Measurements from ENCODE around the gene BCAP31.

BCAP31 gene

DNA sequence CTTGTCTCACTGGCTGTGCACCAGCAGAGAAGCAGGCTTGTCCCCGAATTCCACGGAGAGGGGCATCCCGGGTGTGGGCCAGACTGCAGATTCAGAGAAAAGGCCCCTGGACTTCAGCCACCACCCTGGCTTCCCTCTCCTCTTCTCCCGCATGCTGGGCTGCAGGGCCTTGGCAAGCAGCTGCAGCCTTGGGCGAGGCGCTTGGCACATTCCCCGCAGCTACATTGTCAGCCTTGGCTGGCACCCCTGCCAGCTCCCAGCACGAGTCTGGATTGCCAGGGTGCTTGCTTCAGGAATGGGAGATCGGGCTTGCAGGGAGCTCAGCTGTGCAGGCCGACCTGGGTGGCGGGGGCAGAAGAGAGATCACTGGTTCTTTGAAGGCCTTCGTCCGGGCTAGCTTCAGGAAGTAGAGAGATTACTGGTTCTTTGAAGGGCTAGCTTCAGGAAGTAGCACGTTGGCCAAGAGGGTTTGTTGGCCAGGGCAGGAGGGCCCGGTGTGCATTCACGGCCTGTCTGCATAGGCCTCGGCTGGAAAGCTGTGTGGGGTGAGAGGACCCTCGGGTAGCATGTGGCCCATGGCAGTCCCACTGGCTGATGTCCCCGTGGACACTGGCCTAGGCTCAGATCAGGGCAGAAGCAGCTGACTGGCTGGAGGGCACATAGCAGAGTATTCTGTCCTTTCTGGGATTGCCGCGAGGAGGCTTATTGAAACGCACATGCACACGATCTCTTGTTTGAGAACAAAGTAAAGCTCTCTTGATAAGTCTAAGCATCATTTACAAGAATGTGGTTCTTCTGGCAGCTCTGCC, 3.1 kb upstream of the BCAP31 start:
- in situ Hi-C loops (cut with HindIII; ENCODE audit: low sequenced_read_pairs), result no loop called here
- TF ChIP-seq, protein P1, sequence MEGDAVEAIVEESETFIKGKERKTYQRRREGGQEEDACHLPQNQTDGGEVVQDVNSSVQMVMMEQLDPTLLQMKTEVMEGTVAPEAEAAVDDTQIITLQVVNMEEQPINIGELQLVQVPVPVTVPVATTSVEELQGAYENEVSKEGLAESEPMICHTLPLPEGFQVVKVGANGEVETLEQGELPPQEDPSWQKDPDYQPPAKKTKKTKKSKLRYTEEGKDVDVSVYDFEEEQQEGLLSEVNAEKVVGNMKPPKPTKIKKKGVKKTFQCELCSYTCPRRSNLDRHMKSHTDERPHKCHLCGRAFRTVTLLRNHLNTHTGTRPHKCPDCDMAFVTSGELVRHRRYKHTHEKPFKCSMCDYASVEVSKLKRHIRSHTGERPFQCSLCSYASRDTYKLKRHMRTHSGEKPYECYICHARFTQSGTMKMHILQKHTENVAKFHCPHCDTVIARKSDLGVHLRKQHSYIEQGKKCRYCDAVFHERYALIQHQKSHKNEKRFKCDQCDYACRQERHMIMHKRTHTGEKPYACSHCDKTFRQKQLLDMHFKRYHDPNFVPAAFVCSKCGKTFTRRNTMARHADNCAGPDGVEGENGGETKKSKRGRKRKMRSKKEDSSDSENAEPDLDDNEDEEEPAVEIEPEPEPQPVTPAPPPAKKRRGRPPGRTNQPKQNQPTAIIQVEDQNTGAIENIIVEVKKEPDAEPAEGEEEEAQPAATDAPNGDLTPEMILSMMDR (IDR thresholded peaks at IDR 0.05; ENCODE audit: low read depth, low read length, missing control alignments), result no peak
- H3K4me3 ChIP-seq (ENCODE audit: low read depth, low read length), result peak overlapping the region; percentile 15
- no peak for DNase-seq (ENCODE audit: low read depth)

DNA sequence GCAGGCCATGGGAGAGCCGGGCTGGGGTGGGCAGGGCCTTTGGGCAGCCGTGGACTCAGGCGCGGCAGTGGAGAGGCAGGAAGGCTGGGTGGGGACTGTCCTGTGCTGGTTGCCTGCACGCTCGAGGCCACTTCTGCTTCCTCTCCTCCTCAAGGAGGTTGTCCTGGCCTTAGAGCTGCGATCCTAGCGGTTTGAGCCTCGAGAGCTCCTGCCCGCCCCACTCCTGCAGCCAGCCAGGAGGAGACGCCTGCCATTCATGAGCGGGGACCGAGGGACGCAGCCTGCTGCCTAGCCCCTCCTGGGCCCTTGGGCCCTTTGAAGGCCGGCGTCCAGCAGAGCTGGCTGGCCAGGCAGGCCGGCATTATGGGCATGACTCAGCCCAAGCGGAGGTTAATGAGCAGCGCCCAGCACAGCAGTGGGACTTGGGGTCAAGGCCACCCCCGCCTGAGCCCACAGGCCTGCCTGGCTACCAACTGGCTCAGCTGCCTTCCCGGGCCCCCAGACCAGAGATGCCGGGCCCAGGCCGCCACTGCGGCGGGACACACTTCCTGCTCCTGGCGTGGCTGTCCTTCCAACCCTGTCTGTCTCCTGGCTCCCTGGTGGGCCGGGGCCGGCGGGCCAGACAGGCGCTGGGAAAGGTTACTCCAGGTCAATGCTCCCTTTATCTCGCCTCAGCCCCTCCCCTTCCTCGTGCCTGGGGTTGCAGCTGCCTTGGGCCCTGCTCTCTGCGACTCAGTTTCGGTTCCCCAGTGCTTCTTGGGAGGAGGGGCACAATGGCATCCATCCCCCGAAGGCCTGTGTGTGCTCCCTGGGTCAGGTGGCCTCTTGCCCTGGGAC, 2.3 kb upstream of the BCAP31 start:
- DNase-seq (ENCODE audit: low read depth), result no peak
- in situ Hi-C loops (cut with HindIII; ENCODE audit: low sequenced_read_pairs), result no loop called here
- H3K4me3 ChIP-seq (ENCODE audit: low read depth, low read length), result peak overlapping the region; percentile 15
- TF ChIP-seq, protein P1 (IDR thresholded peaks at IDR 0.05; ENCODE audit: low read depth, low read length, missing control alignments), result no peak

DNA sequence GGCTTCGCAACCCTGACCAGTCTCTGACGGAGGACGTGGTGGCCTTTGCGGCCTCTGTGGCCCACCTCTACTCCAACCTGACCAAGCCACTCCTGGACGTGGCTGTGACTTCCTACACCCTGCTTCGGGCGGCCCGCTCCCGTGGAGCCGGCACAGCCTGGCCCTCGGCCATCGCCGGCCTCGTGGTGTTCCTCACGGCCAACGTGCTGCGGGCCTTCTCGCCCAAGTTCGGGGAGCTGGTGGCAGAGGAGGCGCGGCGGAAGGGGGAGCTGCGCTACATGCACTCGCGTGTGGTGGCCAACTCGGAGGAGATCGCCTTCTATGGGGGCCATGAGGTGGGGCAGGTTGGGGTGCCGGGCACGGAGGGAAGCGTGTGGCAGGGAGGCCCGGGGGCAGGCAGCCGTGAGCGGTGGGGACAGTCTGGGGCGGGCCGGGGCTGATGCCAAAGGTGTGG, 1.7 kb upstream of the BCAP31 start:
- DNase-seq (ENCODE audit: low read depth), result no peak
- TF ChIP-seq, protein P1 (IDR thresholded peaks at IDR 0.05; ENCODE audit: low read depth, low read length, missing control alignments), result no peak
- H3K4me3 ChIP-seq (ENCODE audit: low read depth, low read length), result peak overlapping the region; percentile 15
- in situ Hi-C loops (cut with HindIII; ENCODE audit: low sequenced_read_pairs), result no loop called here

DNA sequence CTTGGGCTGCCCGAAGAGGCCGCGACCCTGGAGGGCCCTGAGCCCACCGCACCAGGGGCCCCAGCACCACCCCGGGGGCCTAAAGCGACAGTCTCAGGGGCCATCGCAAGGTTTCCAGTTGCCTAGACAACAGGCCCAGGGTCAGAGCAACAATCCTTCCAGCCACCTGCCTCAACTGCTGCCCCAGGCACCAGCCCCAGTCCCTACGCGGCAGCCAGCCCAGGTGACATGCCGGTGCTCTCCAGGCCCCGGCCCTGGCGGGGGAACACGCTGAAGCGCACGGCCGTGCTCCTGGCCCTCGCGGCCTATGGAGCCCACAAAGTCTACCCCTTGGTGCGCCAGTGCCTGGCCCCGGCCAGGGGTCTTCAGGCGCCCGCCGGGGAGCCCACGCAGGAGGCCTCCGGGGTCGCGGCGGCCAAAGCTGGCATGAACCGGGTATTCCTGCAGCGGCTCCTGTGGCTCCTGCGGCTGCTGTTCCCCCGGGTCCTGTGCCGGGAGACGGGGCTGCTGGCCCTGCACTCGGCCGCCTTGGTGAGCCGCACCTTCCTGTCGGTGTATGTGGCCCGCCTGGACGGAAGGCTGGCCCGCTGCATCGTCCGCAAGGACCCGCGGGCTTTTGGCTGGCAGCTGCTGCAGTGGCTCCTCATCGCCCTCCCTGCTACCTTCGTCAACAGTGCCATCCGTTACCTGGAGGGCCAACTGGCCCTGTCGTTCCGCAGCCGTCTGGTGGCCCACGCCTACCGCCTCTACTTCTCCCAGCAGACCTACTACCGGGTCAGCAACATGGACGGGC, 1.0 kb upstream of the BCAP31 start:
- peak overlapping the region; percentile 61 for H3K4me3 ChIP-seq (ENCODE audit: low read depth, low read length)

DNA sequence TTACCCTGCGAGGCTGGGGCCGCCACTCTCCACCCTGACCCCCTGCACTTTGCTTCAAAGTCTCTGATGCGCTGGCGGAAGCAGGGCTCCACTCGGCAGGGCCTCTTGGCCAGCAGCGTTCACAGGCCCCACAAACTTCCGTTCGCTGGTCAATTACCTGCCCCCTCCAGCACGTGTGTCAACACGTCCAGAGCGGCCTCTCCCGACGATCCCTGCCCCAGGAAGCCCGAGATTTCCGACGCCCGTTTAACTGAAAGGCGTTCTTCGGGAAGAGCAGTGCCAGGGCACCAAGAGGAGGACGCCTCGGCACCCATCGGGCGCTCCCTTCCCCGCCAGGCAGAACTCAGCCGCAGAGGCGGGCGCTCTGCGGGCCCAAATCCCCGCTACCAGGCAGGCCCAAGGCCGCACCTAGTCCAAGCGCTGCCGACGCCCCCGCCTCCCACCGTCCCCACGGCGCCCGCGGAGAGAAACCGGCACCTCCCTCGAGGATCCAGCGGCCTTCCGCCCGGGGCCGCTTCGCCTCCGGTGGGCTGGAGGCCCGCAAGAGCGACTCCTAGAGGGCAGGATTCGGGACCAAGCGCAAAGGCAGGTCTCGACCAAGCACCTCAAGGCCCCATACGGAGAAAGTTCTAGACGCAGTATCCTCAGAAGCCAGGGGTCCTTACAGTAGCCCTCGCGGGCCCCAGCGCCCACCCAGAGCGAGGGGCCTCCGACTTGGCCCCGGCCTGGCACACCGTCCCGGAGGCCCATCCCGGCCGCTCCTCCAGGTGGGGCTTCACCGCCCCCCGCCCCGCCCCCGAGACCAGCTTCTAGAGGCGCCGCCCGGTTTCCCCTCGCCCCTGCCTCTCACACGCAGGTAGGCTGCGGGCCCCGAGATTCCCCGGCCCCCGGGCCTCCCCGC, 586 bp downstream of the BCAP31 start:
- DNase-seq (ENCODE audit: low read depth), result no peak
- TF ChIP-seq, protein P1 (IDR thresholded peaks at IDR 0.05; ENCODE audit: low read depth, low read length, missing control alignments), result peak; percentile 50
- peak overlapping the region; percentile 61 for H3K4me3 ChIP-seq (ENCODE audit: low read depth, low read length)
- in situ Hi-C loops (cut with HindIII; ENCODE audit: low sequenced_read_pairs), result no loop called here

More for the DNA sequence above, 1.0 kb upstream of the BCAP31 start:
- TF ChIP-seq, protein P1 (IDR thresholded peaks at IDR 0.05; ENCODE audit: low read depth, low read length, missing control alignments), result no peak
- in situ Hi-C loops (cut with HindIII; ENCODE audit: low sequenced_read_pairs), result no loop called here
- DNase-seq (ENCODE audit: low read depth), result no peak

All from astrocyte of the cerebellum (primary cell).